Measurements from ENCODE around the gene THBD.
A peak's percentile ranks its signal among the peaks of the same experiment; 100 is the strongest.

The THBD gene, protein sequence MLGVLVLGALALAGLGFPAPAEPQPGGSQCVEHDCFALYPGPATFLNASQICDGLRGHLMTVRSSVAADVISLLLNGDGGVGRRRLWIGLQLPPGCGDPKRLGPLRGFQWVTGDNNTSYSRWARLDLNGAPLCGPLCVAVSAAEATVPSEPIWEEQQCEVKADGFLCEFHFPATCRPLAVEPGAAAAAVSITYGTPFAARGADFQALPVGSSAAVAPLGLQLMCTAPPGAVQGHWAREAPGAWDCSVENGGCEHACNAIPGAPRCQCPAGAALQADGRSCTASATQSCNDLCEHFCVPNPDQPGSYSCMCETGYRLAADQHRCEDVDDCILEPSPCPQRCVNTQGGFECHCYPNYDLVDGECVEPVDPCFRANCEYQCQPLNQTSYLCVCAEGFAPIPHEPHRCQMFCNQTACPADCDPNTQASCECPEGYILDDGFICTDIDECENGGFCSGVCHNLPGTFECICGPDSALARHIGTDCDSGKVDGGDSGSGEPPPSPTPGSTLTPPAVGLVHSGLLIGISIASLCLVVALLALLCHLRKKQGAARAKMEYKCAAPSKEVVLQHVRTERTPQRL
- long read RNA-seq: 0 reads

DNA sequence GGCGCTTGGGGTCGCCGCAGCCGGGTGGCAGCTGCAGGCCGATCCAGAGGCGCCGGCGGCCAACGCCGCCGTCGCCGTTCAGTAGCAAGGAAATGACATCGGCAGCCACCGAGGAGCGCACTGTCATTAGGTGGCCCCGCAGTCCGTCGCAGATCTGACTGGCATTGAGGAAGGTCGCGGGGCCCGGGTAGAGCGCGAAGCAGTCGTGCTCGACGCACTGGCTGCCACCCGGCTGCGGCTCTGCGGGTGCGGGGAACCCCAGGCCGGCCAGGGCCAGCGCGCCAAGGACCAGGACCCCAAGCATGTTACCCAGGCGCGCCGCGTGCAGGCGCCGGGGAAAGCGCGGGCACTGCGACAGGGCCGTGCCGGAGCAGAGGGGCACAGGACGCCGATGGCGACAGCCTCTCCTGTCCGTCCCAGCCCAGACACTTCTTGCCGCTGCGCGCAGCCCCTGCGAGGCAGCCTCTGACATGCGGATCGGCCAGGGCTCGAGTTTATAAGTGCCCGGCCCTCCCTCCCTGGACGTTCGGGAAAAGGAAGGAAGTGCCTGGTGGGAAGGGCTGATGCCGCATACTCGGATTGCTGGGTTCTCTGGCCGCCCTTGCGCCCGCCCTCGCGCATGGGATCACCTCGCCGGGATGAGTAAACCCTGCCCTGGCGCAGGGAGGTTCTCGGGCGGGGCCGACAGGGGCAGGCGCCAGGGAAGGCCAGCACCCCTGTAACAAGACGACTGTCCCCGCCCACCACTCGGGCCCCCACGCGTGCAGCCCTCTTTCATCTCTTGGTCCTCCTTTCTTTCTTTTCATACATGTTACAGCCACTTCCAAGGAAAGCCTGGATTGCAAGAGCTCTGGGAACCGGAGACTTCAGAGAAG is at the start of gene THBD:
THBD (minus strand) TSS at position 472 of the 875 bp plus-strand sequence; CDS start at position 304, 168 bp downstream.
- H3K27me3 ChIP-seq (ENCODE audit: insufficient read depth, poor library complexity, severe bottlenecking): no peaks in the 10 kb centered on the region
- peak in 1 of 2 experiments; percentile 55 for DNase-seq (ENCODE audit: low read depth in 1 of 2, low spot score in 1 of 2)
- H3K4me3 ChIP-seq (replicated peaks; ENCODE audit: insufficient read depth, low read length): peak within 1 kb of the TSS; percentile 31
- TF ChIP-seq GABPA (IDR thresholded peaks at IDR 0.05; ENCODE audit: low read depth) (no peak), POLR2AphosphoS5 (IDR thresholded peaks at IDR 0.05; ENCODE audit: low read depth) (no peak), REST (IDR thresholded peaks at IDR 0.05; ENCODE audit: insufficient replicate concordance, low read depth) (no peak), SPI1 (IDR thresholded peaks at IDR 0.05; ENCODE audit: borderline replicate concordance, low read depth) (no peak)
- TF ChIP-seq, protein P1, sequence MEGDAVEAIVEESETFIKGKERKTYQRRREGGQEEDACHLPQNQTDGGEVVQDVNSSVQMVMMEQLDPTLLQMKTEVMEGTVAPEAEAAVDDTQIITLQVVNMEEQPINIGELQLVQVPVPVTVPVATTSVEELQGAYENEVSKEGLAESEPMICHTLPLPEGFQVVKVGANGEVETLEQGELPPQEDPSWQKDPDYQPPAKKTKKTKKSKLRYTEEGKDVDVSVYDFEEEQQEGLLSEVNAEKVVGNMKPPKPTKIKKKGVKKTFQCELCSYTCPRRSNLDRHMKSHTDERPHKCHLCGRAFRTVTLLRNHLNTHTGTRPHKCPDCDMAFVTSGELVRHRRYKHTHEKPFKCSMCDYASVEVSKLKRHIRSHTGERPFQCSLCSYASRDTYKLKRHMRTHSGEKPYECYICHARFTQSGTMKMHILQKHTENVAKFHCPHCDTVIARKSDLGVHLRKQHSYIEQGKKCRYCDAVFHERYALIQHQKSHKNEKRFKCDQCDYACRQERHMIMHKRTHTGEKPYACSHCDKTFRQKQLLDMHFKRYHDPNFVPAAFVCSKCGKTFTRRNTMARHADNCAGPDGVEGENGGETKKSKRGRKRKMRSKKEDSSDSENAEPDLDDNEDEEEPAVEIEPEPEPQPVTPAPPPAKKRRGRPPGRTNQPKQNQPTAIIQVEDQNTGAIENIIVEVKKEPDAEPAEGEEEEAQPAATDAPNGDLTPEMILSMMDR (IDR thresholded peaks at IDR 0.05; ENCODE audit: insufficient read depth, low read length): no peak
- peak within 1 kb of the TSS; percentile 20 for H3K27ac ChIP-seq (replicated peaks)

- TF ChIP-seq SPI1 (IDR thresholded peaks at IDR 0.05; ENCODE audit: borderline replicate concordance, low read depth) (no peak), REST (IDR thresholded peaks at IDR 0.05; ENCODE audit: insufficient replicate concordance, low read depth) (no peak), GABPA (IDR thresholded peaks at IDR 0.05; ENCODE audit: low read depth) (no peak), POLR2AphosphoS5 (IDR thresholded peaks at IDR 0.05; ENCODE audit: low read depth) (no peak)
- TF ChIP-seq, protein P1 (IDR thresholded peaks at IDR 0.05; ENCODE audit: insufficient read depth, low read length): no peak
- no peak for DNase-seq (ENCODE audit: low read depth in 1 of 2, low spot score in 1 of 2)
- Histone ChIP-seq H3K27me3 (ENCODE audit: insufficient read depth, poor library complexity, severe bottlenecking) (no peaks in the 10 kb centered on the region), H3K27ac (replicated peaks) (no peak overlapping the region), H3K4me3 (replicated peaks; ENCODE audit: insufficient read depth, low read length) (no peak overlapping the region)
These were observed 48.4 kb upstream of the THBD start for GRCh38 chr20:23097636-23098580.

- no peaks in the 10 kb centered on the region for H3K27me3 ChIP-seq (ENCODE audit: insufficient read depth, poor library complexity, severe bottlenecking)
- no peak overlapping the region for H3K27ac ChIP-seq (replicated peaks)
- H3K4me3 ChIP-seq (replicated peaks; ENCODE audit: insufficient read depth, low read length): no peak overlapping the region
- DNase-seq (ENCODE audit: low read depth in 1 of 2, low spot score in 1 of 2): no peak
- TF ChIP-seq, protein P1 (IDR thresholded peaks at IDR 0.05; ENCODE audit: insufficient read depth, low read length): no peak
- TF ChIP-seq GABPA (IDR thresholded peaks at IDR 0.05; ENCODE audit: low read depth) (no peak), SPI1 (IDR thresholded peaks at IDR 0.05; ENCODE audit: borderline replicate concordance, low read depth) (no peak), POLR2AphosphoS5 (IDR thresholded peaks at IDR 0.05; ENCODE audit: low read depth) (no peak), REST (IDR thresholded peaks at IDR 0.05; ENCODE audit: insufficient replicate concordance, low read depth) (no peak)
These were observed 47.6 kb upstream of the THBD start for GRCh38 chr20:23096986-23097520.

All from HL-60 (cell line).